Measurements from ENCODE around the gene ROPN1.
"Not testable (repeated sequence)": the region's sequence is repeated elsewhere in the genome, so short reads cannot be mapped to it uniquely, and the experiment has no call there.

GRCh38 chr3:123975030-123975429 lies 16.9 kb downstream of the ROPN1 start:
- not testable (repeated sequence) for TF ChIP-seq EZH2 (IDR thresholded peaks at IDR 0.05; ENCODE audit: insufficient read depth, poor library complexity, severe bottlenecking); EZH2phosphoT487 (IDR thresholded peaks at IDR 0.05; ENCODE audit: insufficient read depth, low read depth)

All from GM23248 (cell line).